HG02840 (cell line): ENCODE data around the gene TPSAB1.
"Not testable (repeated sequence)": the region's sequence is repeated elsewhere in the genome, so short reads cannot be mapped to it uniquely, and the experiment has no call there.

ENCODE experiments used
- ATAC-seq: cut with Tn5 transposase; IDR thresholded peaks from one replicate; pipeline ENCODE4 v1.9.1; 2021; ENCODE audit warnings: mild to moderate bottlenecking, moderate library complexity, moderate number of reproducible peaks; ENCODE audit not compliant: unreplicated experiment, low FRiP score

The TPSAB1 gene

DNA sequence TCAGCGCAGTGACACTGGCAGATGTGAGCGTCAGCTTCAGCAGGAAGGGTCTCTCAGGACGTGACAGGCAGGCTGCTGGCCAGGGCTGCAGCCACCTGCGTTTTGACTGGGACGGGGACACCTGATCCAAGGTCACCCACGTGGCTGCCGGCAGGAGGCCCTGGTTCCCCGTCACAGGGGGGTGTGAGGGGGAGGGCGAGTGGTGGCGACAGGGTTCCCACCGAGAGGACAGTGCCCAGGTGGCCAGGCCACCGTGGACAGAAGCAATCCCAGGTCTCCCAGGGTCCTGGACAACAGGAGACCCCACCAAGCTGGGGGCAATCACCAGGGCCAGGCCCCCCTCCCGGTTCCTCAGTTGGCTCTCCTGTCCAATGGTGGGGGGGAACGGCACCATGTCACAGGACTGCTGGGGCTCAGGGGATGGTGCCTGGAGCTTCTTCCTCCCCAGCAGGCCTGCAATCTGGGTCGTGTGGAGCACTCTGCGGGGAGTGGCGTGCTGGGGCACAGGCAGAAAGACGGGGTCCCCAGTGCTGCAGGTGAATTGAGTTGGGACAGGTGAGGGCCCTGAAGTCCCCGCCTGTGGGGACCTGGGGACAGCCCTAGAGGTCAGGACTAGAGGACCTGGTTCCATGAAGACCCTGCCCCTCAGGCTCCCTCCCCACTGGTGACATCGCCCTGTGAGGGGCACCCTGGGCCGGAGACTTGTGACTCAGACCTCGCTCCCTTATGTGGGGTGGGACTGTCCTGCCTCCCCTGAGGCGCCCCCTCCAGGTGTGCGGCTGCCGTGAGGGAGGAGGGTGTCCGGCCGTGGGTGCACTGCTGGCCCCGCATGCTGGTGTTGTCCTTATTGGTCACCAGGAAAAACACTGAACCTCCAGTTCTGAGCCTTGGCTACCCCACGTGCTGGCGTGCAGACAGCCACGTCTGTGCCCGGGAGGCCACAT, 3.7 kb downstream of the TPSAB1 start:
- not testable (repeated sequence) for ATAC-seq

DNA sequence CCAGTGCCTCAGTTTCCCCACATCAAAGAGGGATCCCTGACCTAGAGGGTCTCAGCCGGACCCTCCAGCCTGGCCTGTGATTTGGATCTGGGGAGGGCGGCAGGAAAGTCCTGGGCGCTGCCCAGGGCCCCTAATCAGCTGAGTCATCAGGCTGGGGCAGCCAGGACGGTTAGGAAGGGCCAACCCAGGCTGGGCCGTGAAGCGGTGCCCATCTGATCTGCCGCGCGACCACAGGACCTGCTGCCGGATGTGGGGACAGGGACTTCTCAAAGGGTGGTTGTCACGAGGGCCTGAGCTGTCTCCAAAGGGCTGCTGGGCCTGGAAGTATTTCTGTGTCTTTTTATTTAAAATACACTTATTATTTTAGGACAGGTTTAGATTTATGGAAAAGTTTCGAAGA, 4.4 kb downstream of the TPSAB1 start:
- ATAC-seq = no peak

DNA sequence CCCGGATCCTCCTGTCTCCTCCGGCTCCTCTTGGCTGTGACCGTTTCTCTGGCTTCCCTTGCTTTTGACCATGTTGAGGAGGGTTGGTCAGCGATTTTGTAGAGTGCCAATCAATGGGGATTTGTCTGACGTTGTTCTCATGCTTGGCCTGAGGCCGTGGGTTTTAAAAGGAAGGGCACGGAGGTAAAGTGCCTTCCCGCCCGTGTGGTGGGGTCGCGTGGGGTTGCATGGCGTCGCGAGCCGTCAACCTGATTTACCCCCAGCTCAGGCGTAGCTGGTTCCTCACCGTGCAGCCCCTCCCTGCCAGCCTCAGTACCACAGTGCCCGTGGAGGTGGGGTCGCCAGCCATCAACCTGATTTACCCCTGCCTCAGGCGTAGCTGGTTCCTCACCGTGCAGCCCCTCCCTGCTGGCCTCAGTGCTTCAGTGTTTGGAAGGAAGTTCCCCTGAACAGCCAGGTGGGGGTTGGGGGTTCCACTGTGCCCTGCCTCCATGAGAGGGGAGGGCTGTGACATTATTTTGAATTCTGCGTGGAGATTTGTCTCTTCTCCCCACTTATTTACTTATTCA, 5.0 kb downstream of the TPSAB1 start:
- ATAC-seq = no peak

DNA sequence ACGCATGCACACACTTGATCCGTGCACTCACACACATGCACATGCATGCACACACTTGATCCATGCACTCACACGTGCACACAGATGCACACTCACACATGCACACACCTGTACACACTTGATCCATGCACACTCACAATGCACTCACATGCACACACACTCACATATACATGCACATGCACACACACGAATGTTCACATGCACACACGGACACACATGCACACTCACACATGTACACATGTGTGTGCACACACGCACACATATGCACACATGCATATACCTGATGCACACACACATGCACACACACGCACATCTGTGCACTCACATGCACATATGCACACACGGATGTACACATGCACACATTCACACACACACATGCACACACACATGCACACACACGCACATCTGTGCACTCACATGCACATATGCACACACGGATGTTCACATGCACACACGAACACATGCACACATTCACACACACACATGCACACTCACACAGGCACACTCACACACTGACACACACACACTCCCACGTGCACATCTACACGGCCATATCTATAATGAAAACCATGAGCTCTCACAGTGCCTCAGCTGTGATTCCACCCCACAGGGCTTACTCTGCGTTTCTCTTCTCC, 7.5 kb downstream of the TPSAB1 start:
- ATAC-seq = not testable (repeated sequence)

DNA sequence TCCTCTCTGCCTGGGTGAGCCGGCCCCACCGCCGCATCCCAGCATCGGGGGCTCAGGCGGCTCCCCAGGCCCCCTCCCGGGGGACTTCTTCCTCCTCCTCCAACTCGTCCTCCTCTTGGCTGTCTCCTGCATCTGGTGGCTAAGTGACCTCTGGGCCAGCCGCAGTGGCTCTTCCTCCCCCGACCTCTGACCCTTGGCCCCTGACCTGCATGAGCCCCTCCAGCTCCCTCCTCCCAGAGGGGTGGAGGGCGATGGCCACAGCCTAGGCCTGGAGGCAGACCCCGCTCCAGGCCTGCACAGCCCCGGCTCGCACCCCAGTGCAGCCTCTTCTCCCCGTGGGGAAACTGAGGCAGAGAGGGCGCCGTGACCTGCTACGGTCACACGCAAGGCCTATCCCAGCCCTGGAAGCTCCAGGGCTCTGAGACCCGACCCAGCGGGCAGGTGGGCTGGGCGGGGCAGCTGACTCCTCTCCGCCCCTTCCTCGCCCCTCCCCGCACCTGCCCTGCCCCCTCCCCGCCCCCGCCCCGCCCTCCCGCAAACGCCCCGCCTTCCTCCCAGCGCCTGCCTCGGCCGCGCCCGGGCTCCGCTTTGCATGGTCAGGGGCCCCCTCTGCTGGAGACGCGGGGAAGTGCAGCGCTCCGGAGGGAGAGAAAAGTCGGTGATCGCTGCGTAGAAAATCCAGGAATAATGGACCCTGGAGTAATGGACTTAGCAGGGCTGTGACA, 8.7 kb downstream of the TPSAB1 start:
- not testable (repeated sequence) for ATAC-seq

DNA sequence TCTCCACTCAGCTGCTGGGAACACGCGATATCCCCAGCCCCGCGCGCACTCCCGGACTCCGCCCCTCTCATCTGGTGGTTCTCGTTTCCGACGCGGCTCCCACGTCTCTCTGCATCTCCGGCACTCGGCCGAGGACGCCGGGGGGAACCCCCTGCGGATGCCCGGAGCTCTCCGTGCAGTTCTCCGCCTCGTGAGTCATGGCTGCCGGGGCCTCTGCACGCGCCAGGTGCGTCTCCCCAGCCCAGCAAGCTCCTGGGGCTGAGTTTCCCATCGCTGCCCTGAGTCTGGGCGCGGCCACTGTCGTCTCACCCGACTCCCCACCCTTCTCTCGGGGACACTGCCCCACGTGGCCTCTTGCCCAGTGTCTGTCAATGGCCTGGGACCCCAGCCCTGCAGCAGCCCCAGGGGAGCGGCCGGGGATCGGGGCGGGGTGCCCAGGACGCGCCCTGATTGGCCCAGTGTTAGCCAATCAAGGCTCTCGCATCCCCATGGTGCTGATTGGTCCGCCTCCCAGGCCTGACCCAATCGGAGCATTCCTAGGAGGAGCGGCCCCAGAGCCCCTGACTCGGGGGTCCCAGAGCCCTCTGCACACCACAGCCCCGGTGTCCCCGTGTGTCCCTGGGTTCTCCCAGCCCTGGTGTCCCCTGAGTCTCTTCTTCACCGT, 13.3 kb downstream of the TPSAB1 start:
- not testable (repeated sequence) for ATAC-seq

DNA sequence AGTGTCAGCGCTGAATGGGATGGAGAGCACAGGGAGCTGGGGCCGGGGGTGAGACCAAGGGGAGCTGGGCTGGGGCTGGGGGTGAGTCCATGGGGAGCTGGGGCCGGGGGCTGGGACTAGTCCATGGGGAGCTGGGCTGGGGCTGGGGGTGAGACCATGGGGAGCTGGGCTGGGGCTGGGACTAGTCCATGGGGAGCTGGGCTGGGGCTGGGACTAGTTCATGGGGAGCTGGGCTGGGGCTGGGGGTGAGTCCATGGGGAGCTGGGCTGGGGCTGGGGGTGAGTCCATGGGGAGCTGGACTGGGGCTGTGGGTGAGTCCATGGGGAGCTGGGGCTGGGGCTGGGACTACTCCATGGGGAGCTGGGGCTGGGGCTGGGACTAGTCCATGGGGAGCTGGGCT, 14.3 kb downstream of the TPSAB1 start:
- not testable (repeated sequence) for ATAC-seq

DNA sequence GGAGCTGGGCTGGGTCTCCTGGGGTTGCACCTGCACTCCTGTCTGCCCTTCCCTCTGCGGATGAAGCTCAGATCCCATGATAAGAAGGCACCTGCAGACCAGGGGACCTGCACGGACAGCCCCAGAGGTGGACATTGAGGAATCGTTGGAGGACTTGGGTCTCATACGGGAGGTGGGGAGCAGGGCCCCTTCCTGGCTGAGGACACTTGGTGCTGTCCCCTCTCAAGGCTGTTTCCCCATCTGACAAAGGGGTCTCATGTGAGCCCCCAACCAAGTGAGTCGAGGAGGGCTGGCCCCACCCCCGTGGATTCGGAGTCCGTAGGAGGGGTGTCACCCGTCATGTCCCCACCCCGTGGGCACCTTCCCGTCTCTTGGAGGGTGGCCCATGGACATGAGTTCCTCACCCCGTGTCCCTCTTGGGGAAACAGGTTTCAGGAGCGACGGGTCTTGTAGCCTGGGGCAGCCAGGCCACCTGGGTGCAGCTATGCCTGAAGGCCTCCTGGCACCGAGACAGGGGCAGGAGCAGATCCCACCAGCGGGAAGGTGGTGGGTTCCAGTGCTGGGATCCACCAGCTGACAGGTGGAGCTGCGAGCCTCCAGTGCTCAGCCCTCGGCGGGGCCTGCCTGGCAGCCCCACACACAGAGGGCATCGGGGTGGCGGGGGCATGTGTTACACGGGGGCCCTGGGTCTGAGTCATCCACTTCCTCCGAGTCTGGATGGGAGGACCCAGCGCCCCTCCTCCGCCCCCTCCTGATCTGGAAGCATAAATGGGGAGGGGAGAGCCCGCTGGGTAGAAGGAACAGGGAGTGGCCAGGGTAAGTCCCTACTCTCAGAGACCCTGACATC, 15.0 kb downstream of the TPSAB1 start, which contains the start of gene TPSD1:
Gene TPSD1 (plus strand): TSS at position 794 of the 847 bp plus-strand sequence. CDS start 212 bp downstream, outside the sequence.
- ATAC-seq = not testable (repeated sequence)

DNA sequence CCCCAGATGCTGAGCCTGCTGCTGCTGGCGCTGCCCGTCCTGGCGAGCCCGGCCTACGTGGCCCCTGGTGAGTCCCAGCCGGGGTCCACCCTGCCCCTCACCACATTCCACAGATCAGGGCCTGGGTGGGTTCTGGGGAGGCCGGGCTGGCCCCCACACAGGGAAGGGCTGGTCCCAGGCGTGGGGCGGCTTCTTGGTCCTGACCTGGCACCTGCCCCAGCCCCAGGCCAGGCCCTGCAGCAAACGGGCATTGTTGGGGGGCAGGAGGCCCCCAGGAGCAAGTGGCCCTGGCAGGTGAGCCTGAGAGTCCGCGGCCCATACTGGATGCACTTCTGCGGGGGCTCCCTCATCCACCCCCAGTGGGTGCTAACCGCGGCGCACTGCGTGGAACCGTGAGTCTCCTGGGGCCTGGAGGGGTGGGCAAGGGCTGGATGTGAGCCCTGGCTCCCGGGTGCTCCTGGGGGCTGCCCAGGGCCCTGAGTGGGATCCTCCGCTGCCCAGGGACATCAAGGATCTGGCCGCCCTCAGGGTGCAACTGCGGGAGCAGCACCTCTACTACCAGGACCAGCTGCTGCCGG, 15.9 kb downstream of the TPSAB1 start:
- not testable (repeated sequence) for ATAC-seq

DNA sequence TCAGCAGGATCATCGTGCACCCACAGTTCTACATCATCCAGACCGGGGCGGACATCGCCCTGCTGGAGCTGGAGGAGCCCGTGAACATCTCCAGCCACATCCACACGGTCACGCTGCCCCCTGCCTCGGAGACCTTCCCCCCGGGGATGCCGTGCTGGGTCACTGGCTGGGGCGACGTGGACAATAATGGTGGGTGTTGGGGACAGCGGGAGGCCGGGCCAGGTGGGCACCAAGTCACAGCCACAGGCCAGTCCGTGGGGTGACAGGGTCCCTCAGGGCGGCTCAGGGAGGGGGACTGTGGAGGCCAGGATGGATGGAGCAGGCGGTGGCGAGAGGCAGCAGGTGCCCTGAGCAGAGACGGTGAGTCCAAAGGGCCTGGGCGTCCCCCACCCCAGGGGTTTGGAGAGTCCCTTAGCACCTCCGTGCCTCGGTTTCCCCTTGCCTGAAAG, 16.4 kb downstream of the TPSAB1 start:
- ATAC-seq = no peak

DNA sequence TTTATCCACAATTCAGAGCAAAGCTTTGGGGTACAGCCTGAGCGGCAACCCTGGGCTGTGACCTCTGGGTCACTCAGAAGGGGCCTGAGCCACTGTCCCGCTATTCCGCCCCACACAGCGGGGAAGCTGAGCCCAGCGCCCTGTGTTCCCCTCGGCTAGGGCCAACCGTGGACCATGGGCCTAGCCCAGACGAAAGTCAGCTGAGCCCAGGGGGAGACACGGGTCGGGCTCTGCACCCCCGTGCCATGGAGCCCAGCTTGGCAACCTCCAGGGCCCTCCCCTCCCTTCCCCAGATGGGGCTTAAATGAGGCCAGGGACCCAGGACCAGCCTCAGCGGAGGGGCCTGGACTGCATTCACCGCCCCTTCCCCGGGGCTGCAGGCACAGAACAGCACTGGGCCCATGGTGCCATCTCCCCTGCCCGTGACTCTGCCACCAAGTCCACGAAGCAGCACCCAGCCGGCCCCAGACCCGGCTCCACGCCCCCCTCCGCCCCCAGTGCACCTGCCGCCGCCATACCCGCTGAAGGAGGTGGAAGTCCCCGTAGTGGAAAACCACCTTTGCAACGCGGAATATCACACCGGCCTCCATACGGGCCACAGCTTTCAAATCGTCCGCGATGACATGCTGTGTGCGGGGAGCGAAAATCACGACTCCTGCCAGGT, 17.2 kb downstream of the TPSAB1 start:
- ATAC-seq = no peak

DNA sequence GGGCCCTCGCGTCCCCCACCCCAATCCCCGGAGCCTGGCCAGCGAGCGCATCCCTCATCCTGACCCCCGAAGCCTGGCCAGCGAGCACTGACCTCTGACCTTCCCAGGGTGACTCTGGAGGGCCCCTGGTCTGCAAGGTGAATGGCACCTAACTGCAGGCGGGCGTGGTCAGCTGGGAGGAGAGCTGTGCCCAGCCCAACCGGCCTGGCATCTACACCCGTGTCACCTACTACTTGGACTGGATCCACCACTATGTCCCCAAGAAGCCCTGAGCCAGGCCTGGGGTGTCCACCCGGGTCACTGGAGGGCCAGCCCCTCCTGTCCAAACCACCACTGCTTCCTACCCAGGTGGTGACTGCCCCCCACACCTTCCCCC, 17.7 kb downstream of the TPSAB1 start:
- no peak for ATAC-seq

DNA sequence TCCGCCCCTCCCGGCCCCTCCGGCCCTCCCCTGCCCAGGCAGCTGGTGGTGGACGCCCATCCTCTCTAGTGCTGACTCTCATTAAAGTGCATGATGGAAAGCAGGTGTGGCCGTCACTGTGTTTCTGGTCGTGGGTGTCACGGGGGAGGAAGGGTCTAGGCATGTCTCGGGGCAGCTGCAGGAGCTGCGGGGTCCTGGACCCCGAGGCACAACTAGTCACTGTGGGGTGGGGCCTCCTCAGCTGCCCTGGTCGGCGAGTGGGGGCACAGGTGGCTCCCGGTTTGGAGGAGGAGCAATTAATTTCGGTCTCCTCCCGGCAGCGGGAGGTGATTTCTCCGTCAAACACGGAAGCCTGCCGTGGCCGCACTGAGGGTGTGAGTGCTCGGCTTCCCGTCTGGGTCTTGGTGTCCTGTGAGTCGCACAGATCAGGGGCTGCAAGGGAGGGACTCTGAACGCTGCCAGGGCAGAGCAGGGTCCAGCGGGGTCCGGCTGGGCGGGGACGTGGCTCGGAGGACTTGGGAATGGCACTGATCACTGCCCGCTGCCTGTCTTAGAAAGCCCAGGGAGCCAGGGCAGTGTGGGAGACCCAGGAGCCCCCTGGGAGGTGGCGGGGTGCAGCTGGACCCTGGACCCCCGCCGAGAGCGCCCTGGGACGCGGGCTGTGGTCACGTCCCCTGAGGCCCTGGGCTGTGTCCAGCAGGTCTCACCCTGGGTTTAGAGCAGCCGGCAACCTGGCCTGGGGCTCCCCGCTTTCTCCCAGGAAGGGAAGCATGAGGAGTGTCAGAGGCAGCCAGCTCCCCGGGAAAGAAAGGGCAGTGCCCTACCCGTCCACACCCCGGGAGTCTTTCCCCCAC, 18.6 kb downstream of the TPSAB1 start:
- ATAC-seq = no peak

DNA sequence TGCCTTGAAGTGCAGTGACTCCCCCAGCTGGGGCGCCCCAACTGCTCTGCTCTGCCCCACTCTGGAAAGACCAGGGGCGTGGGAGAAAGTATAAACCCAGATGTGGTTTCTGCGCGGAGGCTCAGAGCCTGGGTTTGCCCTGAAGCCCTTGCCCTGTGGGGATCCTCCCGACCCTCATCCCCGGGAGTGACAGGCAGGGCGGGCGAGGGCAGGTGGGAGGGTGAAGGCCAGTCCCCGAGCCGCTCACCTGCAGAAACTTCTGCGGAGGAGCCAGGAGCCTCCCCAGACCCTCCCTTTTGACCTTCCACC, 19.2 kb downstream of the TPSAB1 start:
- no peak for ATAC-seq

DNA sequence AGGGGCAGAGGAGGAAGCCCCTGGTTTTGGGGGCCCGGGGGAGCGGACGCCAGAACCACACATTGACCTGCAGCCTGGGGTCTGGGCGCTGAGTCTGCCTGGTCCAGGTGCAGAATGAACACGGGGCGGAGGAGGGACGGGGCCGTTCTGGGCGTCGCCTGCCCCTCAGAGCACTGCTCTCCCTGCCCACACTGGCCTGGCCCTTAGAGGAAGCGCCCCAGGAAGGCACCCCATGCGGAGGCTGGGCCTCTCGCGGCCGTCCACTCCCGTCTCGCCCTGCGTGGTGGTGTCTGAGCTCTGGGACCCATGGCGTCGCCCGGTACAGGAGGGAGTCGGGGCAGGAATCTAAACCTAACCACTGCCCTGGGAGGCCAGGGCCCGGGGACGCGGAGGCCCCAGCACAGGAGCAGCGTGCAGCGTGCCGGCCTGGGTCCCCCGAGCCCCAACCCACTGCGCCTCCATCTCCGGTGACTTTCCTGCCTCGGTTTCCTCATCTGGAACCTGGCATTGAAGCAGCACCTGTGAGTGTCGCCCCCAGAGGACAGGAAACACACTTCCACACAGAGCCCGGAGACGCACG, 19.7 kb downstream of the TPSAB1 start:
- no peak for ATAC-seq

DNA sequence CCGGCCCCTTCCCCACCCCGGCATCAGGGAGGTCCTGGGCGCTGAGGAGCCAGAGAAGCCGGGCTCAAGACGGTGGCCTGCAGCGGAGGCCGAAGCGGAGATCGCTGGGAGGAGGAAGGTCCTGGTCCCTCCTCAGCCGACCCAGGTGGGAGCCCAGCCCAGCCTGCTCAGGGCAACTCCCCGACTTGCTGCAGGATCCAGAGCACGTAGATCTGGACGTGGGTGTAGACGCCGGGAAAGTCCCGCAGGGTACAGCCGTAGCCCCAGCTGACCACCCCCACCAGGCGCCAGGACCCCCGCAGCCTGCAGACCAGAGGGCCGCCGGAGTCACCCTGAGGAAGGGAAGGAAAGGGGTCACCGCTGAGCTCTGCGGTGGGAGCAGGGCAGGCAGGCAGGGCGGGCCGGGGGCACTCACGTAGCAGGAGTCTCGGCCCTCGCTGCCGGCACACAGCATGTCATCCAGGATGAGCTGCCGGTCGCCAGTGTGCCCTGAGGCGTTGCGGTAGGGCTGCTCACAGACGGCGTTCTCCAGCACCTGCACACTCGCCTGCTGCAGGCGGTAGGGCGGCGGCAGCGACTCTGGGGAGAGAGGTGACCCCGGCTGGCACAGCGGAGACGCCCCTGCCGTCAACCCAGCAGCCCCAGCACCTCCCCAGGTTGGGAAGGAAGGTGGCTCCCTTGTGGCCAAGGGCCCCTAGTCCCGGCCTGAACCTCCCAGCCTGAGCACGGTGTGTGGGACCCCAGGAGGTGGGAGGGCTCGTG, 20.8 kb downstream of the TPSAB1 start:
- ATAC-seq = no peak
